ENCODE data around the gene NR3C2.

Gene NR3C2

DNA sequence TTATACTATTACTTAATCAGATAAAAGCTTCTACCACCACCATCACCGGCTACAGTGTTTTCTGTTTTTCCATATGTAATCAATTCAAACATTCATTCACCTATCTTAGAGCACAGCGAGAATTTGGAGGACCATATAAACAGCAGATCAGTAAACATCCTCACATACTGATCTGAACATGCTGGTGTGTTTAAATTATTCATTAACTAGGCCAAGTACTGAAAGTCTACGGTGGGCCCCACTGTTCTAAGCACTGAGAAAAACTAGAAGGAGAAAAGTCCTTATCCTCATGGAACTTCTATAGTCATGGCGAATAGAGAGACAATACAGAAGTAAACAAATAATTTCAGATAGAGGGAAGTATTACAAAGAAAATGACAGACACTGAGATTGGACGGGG, 176.6 kb downstream of the NR3C2 start:
- no peak for DNase-seq (ENCODE audit: low read depth in 2 of 2, low spot score in 1 of 2)

DNA sequence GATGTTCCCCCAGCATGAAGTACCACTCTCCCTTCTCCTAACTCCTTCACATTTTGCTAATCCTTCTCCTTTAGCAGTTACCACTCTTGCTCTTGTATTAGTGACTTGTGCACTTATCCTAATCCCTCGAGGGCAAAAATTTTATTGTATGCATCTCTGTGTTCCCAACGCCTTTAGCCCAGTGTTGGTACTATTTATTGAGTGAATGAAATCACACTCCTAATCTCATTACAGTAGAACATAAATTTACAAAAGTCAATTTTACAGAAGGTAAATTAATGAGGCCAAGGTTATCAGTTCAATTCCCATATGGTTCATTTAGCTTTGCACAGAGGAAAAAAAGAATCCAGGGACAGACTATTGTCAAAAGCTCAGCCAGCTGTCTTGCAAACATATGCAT, 178.4 kb downstream of the NR3C2 start:
- no peak for DNase-seq (ENCODE audit: low read depth in 2 of 2, low spot score in 1 of 2)

DNA sequence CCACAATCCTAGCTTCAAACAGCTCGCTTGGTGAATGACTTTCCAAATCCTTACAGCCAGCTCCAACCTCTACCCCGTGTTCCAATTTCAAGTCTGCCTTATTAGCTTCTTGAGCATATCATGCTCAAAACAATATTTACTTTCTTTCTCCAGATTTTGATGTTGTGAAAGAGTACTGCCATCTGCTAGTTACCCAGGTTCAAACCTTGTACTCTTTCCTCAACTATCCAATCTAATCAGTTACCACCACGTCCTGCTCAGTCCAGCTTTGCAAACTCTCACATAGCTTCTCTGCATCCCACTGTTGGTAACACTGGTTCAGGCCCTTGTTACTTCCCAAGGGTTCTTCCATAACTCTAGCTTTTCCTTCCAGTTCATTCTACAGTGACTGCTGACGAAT, 179.1 kb downstream of the NR3C2 start:
- no peak for DNase-seq (ENCODE audit: low read depth in 2 of 2, low spot score in 1 of 2)

DNA sequence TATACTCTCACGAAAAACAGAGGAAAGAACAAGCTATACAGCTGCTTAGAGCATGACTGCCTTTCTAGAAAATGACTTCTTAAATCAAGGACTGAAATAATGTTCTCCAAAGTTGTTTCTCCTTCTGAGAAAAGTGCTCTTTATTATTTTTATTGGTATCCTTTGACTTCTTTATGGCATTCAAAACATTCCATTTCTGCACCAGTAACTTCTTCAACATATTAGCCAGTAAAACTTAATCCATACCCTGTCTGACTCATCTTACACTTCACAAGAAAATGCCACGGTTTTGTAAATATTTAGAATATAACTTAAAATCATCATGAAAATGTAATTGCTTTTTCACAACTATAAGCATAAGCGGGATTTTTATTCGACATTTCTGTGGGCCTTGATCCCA, 180.4 kb downstream of the NR3C2 start:
- no peak for DNase-seq (ENCODE audit: low read depth in 2 of 2, low spot score in 1 of 2)

DNA sequence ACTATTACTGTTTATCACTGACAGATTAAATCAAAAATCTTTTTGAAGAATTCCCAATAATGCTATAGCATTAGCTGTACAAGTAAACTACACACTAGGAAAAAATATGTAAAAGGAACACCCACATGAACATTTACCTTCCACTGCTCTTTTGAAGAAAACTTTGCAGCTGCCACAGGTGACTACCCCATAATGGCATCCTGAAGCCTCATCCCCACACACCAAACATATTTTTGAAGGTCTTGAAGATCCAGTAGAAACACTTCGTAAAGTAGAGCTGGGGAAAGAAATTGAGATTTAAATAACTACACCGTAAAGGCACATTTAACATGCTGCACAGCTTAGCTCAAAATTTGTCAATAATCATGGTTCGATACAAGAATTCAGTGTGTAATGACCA, 182.4 kb downstream of the NR3C2 start:
- DNase-seq (ENCODE audit: low read depth in 2 of 2, low spot score in 1 of 2): no peak

DNA sequence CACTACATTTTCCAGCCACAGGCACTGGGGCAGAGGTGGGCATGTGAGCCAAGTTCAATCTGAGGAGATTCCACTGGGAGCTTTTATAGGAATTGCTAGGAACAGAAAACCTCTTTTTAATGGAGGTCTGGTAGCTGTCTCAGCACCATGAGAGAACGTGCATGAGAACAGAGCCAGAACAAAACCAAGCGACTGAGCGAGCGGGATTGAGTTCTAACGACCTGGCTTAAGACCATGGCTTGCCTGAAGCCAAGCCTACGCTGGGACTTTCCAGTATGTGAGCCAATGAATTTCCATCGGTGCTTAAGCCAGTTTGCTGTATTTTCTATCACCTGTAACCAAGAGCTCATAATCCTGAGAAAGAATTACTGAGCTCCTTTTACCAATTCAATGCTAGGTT, 183.7 kb downstream of the NR3C2 start:
- no peak for DNase-seq (ENCODE audit: low read depth in 2 of 2, low spot score in 1 of 2)

DNA sequence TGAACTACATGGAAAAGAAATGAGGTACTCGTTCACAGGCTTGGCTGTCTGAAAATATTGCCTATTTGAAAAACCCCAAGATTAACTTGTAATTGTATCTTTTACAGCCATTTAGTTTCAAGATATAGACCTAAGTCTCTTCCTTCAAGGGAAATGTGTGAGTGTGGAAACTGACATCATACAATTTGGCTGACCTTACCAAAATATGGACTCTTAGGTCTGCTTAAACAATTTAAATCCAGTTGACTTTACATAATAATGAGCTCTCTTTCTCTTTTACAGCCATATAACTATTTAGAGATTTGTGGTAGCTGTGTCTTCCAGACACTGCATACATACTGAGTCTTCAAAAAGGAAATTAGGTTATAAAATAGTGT, 186.9 kb downstream of the NR3C2 start:
- DNase-seq (ENCODE audit: low read depth in 2 of 2, low spot score in 1 of 2): no peak

DNA sequence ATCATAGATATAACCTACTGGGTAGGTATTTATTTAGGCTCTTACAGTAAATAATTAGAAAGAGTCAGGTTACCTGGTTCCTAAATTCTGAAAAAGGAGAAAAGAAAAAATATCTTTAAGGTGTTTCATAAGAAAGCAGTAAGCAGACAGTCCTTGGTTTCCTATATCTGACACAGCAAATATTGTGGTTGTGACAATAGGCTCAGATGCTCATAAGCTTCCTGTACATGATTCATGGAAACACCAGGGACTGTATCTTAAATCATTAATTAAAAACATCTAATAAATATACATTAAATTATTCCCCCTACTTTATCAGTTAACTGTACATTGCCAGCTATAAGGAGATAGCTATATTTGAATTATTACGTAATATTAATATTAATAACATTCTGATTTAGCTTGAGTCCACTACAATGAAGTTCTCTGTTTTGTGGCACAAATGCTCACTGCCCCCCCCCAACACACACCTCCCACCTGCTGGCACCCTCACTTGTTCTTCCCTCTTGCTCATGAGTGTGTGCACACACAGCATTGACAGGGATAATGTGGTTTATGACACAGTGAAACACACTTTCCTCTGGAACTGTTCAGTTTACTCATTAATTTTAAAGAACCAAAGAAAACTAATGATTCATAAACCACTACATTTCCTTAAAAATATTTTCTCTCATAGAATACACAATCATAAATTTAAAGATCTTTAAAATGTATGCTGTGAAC, 187.4 kb downstream of the NR3C2 start:
- no peak for DNase-seq (ENCODE audit: low read depth in 2 of 2, low spot score in 1 of 2)

DNA sequence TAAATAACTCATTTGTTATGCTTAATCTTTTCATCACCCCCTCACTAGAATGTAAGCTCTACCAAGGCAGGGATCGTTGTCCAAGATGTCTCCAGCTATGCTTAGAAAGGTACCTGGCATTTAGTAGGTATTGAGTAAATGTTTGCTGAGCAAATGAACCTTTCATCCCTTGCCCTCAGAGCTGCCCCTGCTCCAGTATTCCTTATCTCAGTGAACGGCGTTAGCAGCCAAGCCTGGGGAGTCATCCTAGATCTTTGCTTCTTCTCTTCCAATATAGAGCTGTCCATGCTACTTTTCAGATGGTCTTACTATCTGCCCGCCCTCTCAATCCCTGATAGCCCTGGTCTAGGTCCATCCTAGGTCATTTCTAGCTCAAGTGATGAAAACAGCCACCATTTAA, 188.4 kb downstream of the NR3C2 start:
- no peak for DNase-seq (ENCODE audit: low read depth in 2 of 2, low spot score in 1 of 2)

DNA sequence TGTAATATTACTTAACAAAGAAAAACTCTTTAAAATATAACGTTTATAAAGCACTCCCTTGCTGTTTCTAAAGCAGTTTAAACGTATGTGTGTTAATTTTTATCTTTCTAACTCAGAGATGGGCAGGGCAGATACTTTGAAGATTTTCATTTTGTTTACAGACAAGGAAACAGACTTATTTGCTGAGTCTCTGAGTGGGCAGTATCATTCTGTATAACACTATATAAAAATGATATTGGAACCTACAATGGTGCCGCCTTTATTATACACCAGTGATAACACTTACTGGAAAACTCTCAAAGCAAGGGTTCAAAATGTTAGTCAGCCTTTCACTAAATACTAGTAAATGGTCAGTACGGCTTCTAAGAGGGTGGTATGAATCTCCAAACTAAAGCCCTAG, 193.4 kb downstream of the NR3C2 start:
- DNase-seq (ENCODE audit: low read depth in 2 of 2, low spot score in 1 of 2): no peak

DNA sequence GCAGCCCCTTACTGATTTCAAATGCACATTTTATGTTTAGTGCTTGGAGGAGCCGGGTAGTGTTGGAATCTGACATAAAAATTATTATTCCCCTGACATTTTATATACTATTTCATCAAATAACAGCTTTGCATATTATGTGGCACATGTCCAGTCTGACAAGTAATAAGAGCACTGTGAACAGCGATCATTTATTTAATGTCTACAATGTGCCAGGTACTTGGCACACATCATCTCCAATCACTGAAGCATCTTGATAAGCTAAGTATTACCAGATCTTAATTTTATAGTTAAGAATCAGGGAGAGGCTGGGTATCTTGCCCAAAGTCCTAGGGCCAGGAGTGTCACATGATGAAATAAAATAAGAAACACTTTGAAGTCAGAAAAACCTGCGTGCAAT, 197.2 kb downstream of the NR3C2 start:
- DNase-seq (ENCODE audit: low read depth in 2 of 2, low spot score in 1 of 2): no peak

DNA sequence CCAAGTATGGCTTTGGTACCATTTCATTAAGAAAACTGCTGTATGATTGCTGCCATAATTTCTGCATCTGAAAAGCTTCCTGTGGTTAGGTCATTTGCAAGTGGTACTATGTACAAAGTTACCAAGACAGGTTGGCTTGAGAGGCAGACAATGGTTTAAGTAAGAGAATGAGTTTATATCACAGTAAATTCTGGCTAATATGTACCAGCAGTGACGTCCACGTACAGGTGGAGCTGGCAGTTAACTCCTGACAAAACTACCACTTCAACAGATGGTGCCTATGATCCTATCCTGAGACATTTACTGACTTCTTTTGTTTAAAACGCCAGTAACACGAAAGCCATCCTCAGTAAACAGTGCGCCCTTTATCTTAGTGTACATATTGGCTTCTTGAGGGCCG, 198.4 kb downstream of the NR3C2 start:
- no peak for DNase-seq (ENCODE audit: low read depth in 2 of 2, low spot score in 1 of 2)

DNA sequence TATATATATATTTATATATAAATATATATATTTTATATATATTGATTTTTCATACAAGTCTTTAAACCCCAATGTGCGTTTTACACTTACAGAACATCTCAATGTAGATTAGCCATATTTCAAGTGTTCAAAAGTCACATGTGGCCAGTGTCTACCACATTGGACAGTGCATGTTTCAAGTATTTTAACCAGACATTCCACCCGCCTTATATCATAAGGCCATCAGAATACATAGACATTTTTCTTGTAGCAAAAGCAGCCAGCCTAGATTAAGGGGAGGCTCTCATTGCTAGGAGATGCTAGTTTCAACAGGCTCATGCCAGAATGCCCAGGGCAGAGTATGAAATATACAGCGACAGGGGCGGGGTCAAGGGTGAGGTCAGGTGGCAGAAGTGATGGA, 202.0 kb downstream of the NR3C2 start:
- DNase-seq (ENCODE audit: low read depth in 2 of 2, low spot score in 1 of 2): no peak

DNA sequence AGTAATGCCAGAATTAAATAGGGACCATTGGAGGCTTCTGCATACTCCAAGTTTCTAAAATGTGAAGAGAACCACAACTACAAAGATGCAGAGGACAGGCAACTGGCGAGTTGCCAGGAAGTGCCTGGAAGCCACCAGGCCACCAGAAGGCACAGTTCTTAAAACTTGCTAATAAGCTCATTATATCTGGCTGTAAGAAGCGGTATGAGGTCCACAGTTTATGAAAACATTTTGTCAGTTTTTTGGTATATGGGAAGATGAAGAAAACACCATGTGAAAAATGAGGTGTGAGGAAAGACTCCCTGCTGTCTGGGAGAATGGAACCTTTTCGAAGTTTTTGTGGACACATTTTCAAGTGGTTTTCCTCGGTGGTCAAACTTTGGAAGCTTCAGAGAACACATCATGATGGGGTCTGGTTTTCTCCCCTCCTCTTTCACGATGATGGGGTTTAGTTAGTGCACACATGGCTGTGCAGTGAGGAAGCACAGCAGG, 202.7 kb downstream of the NR3C2 start:
- DNase-seq (ENCODE audit: low read depth in 2 of 2, low spot score in 1 of 2): no peak

DNA sequence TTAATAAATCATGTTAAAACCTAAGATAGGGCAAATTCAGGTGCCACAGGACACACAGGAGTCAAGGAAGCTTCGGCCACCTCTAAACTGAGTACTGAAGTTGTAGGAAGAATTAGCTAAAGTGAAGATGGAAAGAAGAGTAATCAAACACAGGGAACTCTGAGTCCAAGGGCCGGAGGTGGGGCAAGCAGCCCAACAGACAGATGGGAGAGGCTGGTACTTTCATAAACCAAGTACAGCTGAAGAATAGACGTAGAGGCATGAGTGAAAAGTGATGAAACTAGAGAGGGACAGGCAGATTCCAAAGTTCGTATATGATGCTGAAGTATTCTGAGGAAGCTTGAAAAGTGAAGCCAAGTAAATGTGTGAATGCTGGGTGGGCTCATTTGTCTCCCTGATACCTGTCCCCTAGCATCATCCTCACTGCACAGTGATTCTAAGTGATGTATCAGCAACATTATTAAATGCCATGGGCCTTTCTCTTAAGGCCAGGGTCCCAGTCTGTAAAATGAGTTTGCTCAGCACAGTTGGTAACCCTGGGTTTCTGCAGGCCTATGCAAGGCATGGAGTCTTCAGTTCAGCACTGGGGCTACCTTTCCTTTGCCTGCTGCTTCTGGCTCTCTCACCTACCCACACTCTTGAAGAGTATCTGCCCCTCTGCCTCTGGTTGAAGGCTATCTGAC, 203.3 kb downstream of the NR3C2 start:
- DNase-seq (ENCODE audit: low read depth in 2 of 2, low spot score in 1 of 2): no peak

DNA sequence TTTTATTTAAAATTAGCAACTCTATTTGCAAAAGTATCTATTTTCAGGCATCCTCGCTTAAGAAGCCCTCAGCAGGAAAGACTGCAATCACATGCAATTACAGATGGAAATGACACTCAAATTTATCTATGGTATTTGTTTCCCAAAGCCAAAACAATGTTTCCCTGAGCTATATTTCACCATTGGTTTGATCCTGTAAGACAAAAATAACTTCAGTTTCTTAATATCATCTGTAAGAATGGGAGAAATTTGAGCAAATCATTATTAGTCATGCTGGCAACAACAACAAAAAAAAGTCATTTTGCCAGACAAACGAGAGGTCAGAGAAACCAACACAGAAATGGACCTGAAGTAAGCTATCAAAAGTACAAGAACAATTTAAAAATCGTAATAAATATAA, 204.1 kb downstream of the NR3C2 start:
- no peak for DNase-seq (ENCODE audit: low read depth in 2 of 2, low spot score in 1 of 2)

DNA sequence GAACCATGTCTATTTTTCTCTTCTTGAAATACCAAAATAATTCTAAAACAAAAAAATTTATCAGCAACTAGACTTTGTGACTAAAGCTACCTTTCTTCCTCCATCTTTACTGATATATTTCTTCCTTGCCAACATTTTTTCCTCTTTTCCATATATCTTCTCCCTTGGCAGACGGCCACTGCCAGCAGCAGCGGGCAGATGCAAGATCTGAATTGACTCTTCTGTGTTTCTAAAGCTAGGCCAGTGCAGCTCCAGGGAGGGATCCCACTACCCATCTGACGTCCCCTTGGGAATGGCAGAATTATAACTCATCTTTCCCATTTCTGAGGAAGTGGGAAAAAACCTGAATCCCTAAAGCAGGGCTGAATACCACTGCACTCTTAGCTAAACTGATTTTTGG, 206.4 kb downstream of the NR3C2 start:
- DNase-seq (ENCODE audit: low read depth in 2 of 2, low spot score in 1 of 2): no peak

DNA sequence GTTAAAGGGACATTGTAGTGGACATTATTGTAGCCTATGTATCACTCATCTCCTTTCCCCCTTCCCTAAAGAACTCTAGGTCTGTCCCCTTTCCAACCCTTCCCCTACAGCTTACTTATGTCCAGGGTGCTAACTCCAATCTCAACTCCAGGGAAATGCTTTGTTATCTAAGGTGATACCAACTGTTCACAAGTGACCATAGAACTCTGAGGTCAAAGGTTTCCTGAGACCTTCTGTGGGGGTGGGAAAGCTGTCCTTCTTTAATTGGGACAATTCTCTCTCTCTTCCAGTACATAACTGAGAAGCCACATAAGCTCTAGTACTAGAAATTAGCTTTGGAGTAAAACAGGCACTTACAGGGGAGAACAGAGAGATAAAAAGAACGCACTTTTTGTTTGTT, 212.4 kb downstream of the NR3C2 start:
- no peak for DNase-seq (ENCODE audit: low read depth in 2 of 2, low spot score in 1 of 2)

DNA sequence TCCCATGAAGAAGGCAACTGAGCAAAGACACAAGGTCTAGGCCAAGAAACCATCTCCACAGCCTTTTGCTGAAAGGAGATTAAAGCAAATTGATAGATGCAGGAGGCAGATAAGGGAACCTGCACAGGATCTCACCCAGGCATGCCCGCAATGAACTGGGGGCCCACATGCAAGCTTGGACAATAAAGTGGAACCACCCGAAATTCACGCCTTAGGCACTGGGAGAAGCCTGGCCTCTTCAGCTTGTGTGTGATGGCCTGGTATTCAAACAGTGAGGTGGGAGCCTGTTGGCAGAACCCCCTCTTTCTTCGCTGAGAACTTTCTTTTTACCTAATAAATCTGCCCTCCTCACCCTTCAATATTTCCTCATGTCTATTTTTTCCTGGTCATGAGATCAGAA, 213.2 kb downstream of the NR3C2 start:
- DNase-seq (ENCODE audit: low read depth in 2 of 2, low spot score in 1 of 2): no peak

DNA sequence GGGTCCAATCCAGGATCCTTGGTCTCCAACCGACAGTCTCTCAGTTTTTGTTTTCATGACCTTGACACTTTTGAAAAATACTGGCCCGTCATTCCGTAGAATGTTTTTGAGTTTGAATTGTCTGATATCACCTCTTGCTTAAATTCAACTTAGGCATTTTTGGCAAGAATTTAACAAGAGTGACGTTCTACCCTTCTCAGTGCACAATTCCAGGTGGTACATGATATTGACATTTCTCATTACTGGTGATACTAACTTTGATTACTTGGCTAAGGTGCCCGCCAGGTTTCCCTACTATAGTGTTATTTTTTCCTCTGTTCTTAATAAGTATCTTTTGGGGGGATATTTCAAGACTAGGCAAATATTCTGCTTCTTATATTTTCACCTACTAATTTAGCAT, 215.1 kb downstream of the NR3C2 start:
- DNase-seq (ENCODE audit: low read depth in 2 of 2, low spot score in 1 of 2): no peak

DNA sequence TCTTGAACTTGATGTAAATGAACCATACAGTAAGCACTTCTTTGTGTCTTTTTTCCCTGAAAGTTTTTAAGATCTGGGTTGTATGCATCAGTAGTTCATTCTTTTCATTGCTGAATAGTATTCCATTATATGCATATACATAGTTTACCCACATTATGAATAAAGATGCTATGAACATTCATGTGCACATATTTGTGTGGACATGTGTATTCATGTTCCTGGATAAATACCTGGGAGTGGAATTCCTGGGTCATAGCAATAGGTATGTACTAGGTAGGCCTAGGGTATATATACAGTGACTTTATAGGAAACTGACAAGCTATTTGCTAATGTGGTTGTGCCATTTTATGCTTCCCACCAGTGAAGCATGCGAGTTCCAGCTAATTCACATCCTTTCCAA, 215.9 kb downstream of the NR3C2 start:
- DNase-seq (ENCODE audit: low read depth in 2 of 2, low spot score in 1 of 2): no peak

DNA sequence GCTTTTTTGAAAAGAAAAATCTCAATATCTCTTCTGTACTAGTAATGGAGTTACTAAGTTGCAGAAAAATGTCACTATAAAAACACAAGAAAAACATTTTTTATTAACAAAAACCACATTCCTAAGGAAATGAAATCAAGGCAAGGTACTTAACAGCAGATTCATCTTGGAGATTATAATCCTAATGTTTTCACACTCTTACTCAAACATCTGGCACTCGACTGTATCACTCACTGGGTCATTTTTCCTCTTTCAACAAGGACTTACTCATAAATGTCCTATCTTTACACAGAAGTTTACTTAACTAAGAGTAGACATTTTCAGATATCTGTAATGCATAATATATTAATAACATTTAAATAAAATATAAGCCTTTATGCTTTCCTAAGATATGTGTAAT, 216.6 kb downstream of the NR3C2 start:
- no peak for DNase-seq (ENCODE audit: low read depth in 2 of 2, low spot score in 1 of 2)

DNA sequence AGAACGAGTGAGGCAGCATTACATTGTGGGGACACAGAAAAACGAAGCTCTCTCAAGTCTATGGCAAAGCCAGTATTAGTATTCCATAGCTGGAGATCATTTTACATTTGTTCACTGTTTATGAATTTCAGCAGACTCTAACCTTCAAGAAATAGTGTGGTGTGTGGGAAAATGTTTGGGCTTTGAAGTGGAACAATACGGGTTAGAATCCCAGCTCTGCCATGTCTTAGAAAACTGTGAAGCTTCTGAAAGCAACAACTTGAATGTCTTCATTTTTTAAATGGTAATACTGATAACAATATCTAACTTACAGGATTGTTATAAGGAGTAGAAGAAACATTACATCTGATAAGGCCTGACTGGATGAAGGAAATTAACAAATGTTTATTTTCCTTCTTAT, 217.7 kb downstream of the NR3C2 start:
- no peak for DNase-seq (ENCODE audit: low read depth in 2 of 2, low spot score in 1 of 2)
